ENCODE data around the gene B4GALT3. TPM values are rescaled to one million over a fixed set of nuclear protein-coding genes. Genes with fewer than 3 reads are reported as not detected.
A peak's percentile ranks its signal among the peaks of the same experiment; 100 is the strongest.

B4GALT3 gene
- total RNA-seq, 2 donors from 2014 or later = 36.4 to 145 TPM

- ATAC-seq (ENCODE audit: insufficient number of reproducible peaks, low FRiP score, low read depth) (no peak), DNase-seq (ENCODE audit: low spot score) (no peak)
- Histone ChIP-seq H3K4me3 (no peak overlapping the region), H3K27ac (no peak overlapping the region), H3K27me3 (replicated peaks; ENCODE audit: insufficient read depth) (no peaks in the 10 kb centered on the region), H3K4me1 (ENCODE audit: control insufficient read depth in 1 of 2, low read depth in 2 of 2) (peaks cover 3 to 7% of the 10 kb centered on the region in 2 donors), H3K36me3 (peaks cover 62% of the 10 kb centered on the region), H3K9me3 (no peaks in the 10 kb centered on the region)
- peak; percentile 83 for TF ChIP-seq CTCF (IDR thresholded peaks at IDR 0.05)
Measured at GRCh38 chr1:161209790-161210409, 32.6 kb upstream of the B4GALT3 start.

GRCh38 chr1:161207173-161207572, 29.9 kb upstream of the B4GALT3 start:
- DNase-seq (ENCODE audit: low spot score) (no peak), ATAC-seq (ENCODE audit: insufficient number of reproducible peaks, low FRiP score, low read depth) (peak; percentile 66)
- no peak overlapping the region for H3K4me3 ChIP-seq
- TF ChIP-seq CTCF (IDR thresholded peaks at IDR 0.05) = no peak
- no peaks in the 10 kb centered on the region for H3K27me3 ChIP-seq (replicated peaks; ENCODE audit: insufficient read depth)
- H3K9me3 ChIP-seq = no peaks in the 10 kb centered on the region
- H3K4me1 ChIP-seq (ENCODE audit: control insufficient read depth in 1 of 2, low read depth in 2 of 2) = peaks cover 11 to 18% of the 10 kb centered on the region in 2 donors
- no peak overlapping the region for H3K27ac ChIP-seq
- peaks cover 36% of the 10 kb centered on the region for H3K36me3 ChIP-seq

- ATAC-seq (ENCODE audit: insufficient number of reproducible peaks, low FRiP score, low read depth) (no peak), DNase-seq (ENCODE audit: low spot score) (no peak)
- H3K27me3 ChIP-seq (replicated peaks; ENCODE audit: insufficient read depth) = no peaks in the 10 kb centered on the region
- peaks cover 31% of the 10 kb centered on the region for H3K36me3 ChIP-seq
- H3K4me1 ChIP-seq (ENCODE audit: control insufficient read depth in 1 of 2, low read depth in 2 of 2) = peaks cover 11 to 19% of the 10 kb centered on the region in 2 donors
- H3K4me3 ChIP-seq = no peak overlapping the region
- no peak overlapping the region for H3K27ac ChIP-seq
- no peak for TF ChIP-seq CTCF (IDR thresholded peaks at IDR 0.05)
- no peaks in the 10 kb centered on the region for H3K9me3 ChIP-seq
Measured at GRCh38 chr1:161206411-161207140, 29.3 kb upstream of the B4GALT3 start.

- Histone ChIP-seq H3K4me1 (ENCODE audit: control insufficient read depth in 1 of 2, low read depth in 2 of 2) (peaks cover 13 to 41% of the 10 kb centered on the region in 2 donors), H3K27ac (peak within 1 kb of the TSS; percentile 94 to 99), H3K36me3 (peaks cover 7% of the 10 kb centered on the region), H3K4me3 (peak within 1 kb of the TSS; percentile 86), H3K27me3 (replicated peaks; ENCODE audit: insufficient read depth) (no peaks in the 10 kb centered on the region), H3K9me3 (no peaks in the 10 kb centered on the region)
- ATAC-seq (ENCODE audit: insufficient number of reproducible peaks, low FRiP score, low read depth) (peak; percentile 94), DNase-seq (ENCODE audit: low spot score) (peak; percentile 95)
- no peak for TF ChIP-seq CTCF (IDR thresholded peaks at IDR 0.05)
Measured at GRCh38 chr1:161201836-161202712, 24.8 kb upstream of the B4GALT3 start, which contains the start of gene NDUFS2. Gene NDUFS2 (plus strand): TSS chr1:161202367. CDS start chr1:161202386, 19 bp downstream.
